Erythroblast (primary cell): ENCODE results near the gene SRBD1.

Experiments
- GATA1 ChIP-seq: IDR thresholded peaks from 2 replicates; pipeline ENCODE4 v1.6.1; 2011; ENCODE audit warnings: low read depth, mild to moderate bottlenecking, control low read depth, low read length, moderate library complexity
- POLR2A ChIP-seq: IDR thresholded peaks from 2 replicates; pipeline ENCODE4 v1.6.1; 2011; ENCODE audit warnings: mild to moderate bottlenecking, low read length

GRCh38 chr2:45617496-45617895 is 6.4 kb upstream of the SRBD1 start:
- TF ChIP-seq POLR2A (no peak), GATA1 (no peak)
